PC-3 (cell line): Measurements from ENCODE around the gene CDC42BPB. TPM values are rescaled to one million over a fixed set of nuclear protein-coding genes. Genes with fewer than 3 reads are reported as not detected.

ENCODE experiments used
- ATAC-seq: fragments of 200-7000 bp; cut with Tn5 transposase; 2 replicates; pipeline ENCODE4 v1.9.1; 2020; ENCODE audit warnings: mild to moderate bottlenecking, moderate library complexity
- BruUV-seq: library from RNA; stranded (reverse); fragments of 400-500 nt; replicated peaks from 2 replicates; lab custom pipeline; 2021; lab: Mats Ljungman, UMichigan
- CTCF ChIA-PET: fragments of 300-600 bp; sonication (Branson Sonifier 250); formaldehyde crosslinking; loops from one replicate; lab custom pipeline; 2022; ENCODE audit warnings: antibody characterized with exemption; lab: Charles Lee
- POLR2A ChIA-PET: fragments of 300-600 bp; sonication (Branson Sonifier 250); formaldehyde crosslinking; loops from one replicate; lab custom pipeline; 2022; ENCODE audit warnings: antibody characterized with exemption; ENCODE audit not compliant: unreplicated experiment; lab: Charles Lee
- DNase-seq: peaks from one replicate; pipeline ENCODE4 v3.0.0-alpha.2; 2015
- H2AFZ ChIP-seq: fragments of 300-600 bp; sonication (generic); 2 replicates; pipeline ENCODE4 v1.6.0; 2016; ENCODE audit warnings: antibody characterized with exemption, low read length
- H3F3A ChIP-seq: fragments of 300-600 bp; sonication (generic); one replicate; pipeline ENCODE4 v1.6.0; 2017; ENCODE audit warnings: antibody characterized with exemption, low read length, control low read depth, mild to moderate bottlenecking; ENCODE audit not compliant: unreplicated experiment
- H3K27ac ChIP-seq: fragments of 300-600 bp; sonication (generic); 2 replicates; pipeline ENCODE4 v1.5.1; 2016; ENCODE audit warnings: mild to moderate bottlenecking, low read length
- H3K27me3 ChIP-seq: fragments of 300-600 bp; sonication (generic); 2 replicates; pipeline ENCODE4 v1.6.1; 2016; ENCODE audit warnings: low read length, mixed read lengths
- H3K36me3 ChIP-seq: fragments of 300-600 bp; sonication (generic); 2 replicates; pipeline ENCODE4 v1.6.1; 2016; ENCODE audit warnings: low read depth, mixed run types, low read length, mixed read lengths
- H3K4me1 ChIP-seq: fragments of 300-600 bp; sonication (generic); 2 replicates; pipeline ENCODE4 v1.5.1; 2016; ENCODE audit warnings: low read length; ENCODE audit not compliant: insufficient read depth
- H3K4me2 ChIP-seq: fragments of 300-600 bp; sonication (generic); 2 replicates; pipeline ENCODE4 v1.6.0; 2016; ENCODE audit warnings: low read length
- H3K4me3 ChIP-seq: fragments of 300-600 bp; sonication (generic); 2 replicates; pipeline ENCODE4 v1.5.1; 2016; ENCODE audit warnings: mild to moderate bottlenecking, low read length, mixed read lengths
- H3K79me2 ChIP-seq: fragments of 300-600 bp; sonication (generic); 2 replicates; pipeline ENCODE4 v1.6.1; 2017; ENCODE audit warnings: low read length, mixed read lengths
- H3K9ac ChIP-seq: fragments of 300-600 bp; sonication (generic); 2 replicates; pipeline ENCODE4 v1.6.0; 2016; ENCODE audit warnings: mild to moderate bottlenecking, low read length
- H3K9me2 ChIP-seq: fragments of 300-600 bp; sonication (generic); replicated peaks from 2 replicates; pipeline ENCODE4 v1.6.1; 2016; ENCODE audit warnings: mixed run types, low read length, mixed read lengths
- H3K9me3 ChIP-seq: fragments of 300-600 bp; sonication (generic); 2 replicates; pipeline ENCODE4 v1.6.1; 2016; ENCODE audit warnings: low read length, mixed read lengths
- H4K20me1 ChIP-seq: fragments of 300-600 bp; sonication (generic); 2 replicates; pipeline ENCODE4 v1.6.1; 2016; ENCODE audit warnings: low read length, mixed read lengths
- CTCF ChIP-seq: fragments of 300-600 bp; sonication (generic); conservative IDR thresholded peaks from 2 replicates; pipeline ENCODE4 v1.5.1; 2017; ENCODE audit warnings: antibody characterized with exemption, low read depth, mild to moderate bottlenecking, low read length
- EZH2 ChIP-seq: fragments of 300-600 bp; sonication (generic); IDR thresholded peaks from one replicate; pipeline ENCODE4 v1.6.1; 2017; ENCODE audit warnings: antibody characterized with exemption, mild to moderate bottlenecking, low read length; ENCODE audit not compliant: unreplicated experiment
- EZH2phosphoT487 ChIP-seq: fragments of 300-600 bp; sonication (generic); IDR thresholded peaks from 2 replicates; pipeline ENCODE4 v1.6.1; 2018; ENCODE audit warnings: mild to moderate bottlenecking, antibody characterized with exemption, low read length, borderline replicate concordance
- intact Hi-C: fragments of 100-400 bp; cut with micrococcal nuclease; formaldehyde crosslinking; loops from 2 replicates; pipeline ENCODE4 v1.9.0; 2023
- total RNA-seq: library from RNA; depleted of rRNA; stranded (reverse); fragments of >200 nt; gene quantifications from 2 replicates; pipeline ENCODE4 v1.2.3, GENCODE V29; 2014

The CDC42BPB gene
- total RNA-seq, 1 experiment from 2014 or later: 73.0 TPM

- ChIA-PET CTCF (no interaction called here), POLR2A (no interaction called here)
- no peaks in the 10 kb centered on the region for H3K27me3 ChIP-seq
- H3K4me3 ChIP-seq: no peak overlapping the region
- H4K20me1 ChIP-seq: no peaks in the 10 kb centered on the region
- peak overlapping the region; percentile 61; the same call in 1 of the 2 replicates for H3K27ac ChIP-seq
- TF ChIP-seq CTCF: no peak
- TF ChIP-seq EZH2phosphoT487: no peak
- no peak for TF ChIP-seq EZH2
- peak overlapping the region; percentile 30; the same call in 1 of the 2 replicates for H3K9ac ChIP-seq
- H3K9me2 ChIP-seq: no peaks in the 10 kb centered on the region
- peak overlapping the region; percentile 66; the same call in 1 of the 2 replicates for H3K4me2 ChIP-seq
- H3F3A ChIP-seq: no peaks in the 10 kb centered on the region
- peaks cover 50% of the 10 kb centered on the region for H3K4me1 ChIP-seq
- intact Hi-C loops: loop anchor here (5.0 kb wide), 1 partner anchor 39 kb away; no protein-coding TSS in a partner anchor
- ATAC-seq (no peak), DNase-seq (no peak)
- H3K9me3 ChIP-seq: no peaks in the 10 kb centered on the region
- no peaks in the 10 kb centered on the region for H3K36me3 ChIP-seq
- BruUV-seq: no TSS peak
- H3K79me2 ChIP-seq: no peaks in the 10 kb centered on the region
- H2AFZ ChIP-seq: peak overlapping the region; percentile 59; the same call in 1 of the 2 replicates
These were observed 13.7 kb upstream of the CDC42BPB start for GRCh38 chr14:103070971-103071542.

GRCh38 chr14:103070263-103070885 is 13.0 kb upstream of the CDC42BPB start:
- no peak overlapping the region for H3K4me2 ChIP-seq
- DNase-seq (no peak), ATAC-seq (no peak)
- TF ChIP-seq EZH2 (no peak), CTCF (no peak), EZH2phosphoT487 (no peak)
- ChIA-PET POLR2A (no interaction called here), CTCF (no interaction called here)
- no peak overlapping the region for H3K27ac ChIP-seq
- no peaks in the 10 kb centered on the region for H3K36me3 ChIP-seq
- H3K27me3 ChIP-seq: no peaks in the 10 kb centered on the region
- H3K9me3 ChIP-seq: no peaks in the 10 kb centered on the region
- no peaks in the 10 kb centered on the region for H3F3A ChIP-seq
- H3K9ac ChIP-seq: no peak overlapping the region
- H3K4me3 ChIP-seq: no peak overlapping the region
- H3K79me2 ChIP-seq: no peaks in the 10 kb centered on the region
- intact Hi-C loops: loop anchor here (5.0 kb wide), 1 partner anchor 38 kb away; no protein-coding TSS in a partner anchor
- H4K20me1 ChIP-seq: no peaks in the 10 kb centered on the region
- H2AFZ ChIP-seq: no peak overlapping the region
- peaks cover 49% of the 10 kb centered on the region for H3K4me1 ChIP-seq
- BruUV-seq: no TSS peak
- no peaks in the 10 kb centered on the region for H3K9me2 ChIP-seq
